Fibroblast of lung (primary cell): ENCODE data around the gene AFAP1. TPM values are rescaled to one million over a fixed set of nuclear protein-coding genes. Genes with fewer than 3 reads are reported as not detected.

Source experiments
- DNase-seq, 2 donors: peaks; one replicate each; pipeline versions ENCODE4 v3.0.0 to v3.0.0-alpha.2; 2010; ENCODE audit warnings: low read depth in 2 of 2
- H2AFZ ChIP-seq: 2 replicates; pipeline ENCODE4 v1.5.1; 2012; ENCODE audit warnings: low read length, control low read depth, inconsistent platforms
- H3K27ac ChIP-seq: 2 replicates; pipeline ENCODE4 v1.5.1; 2011; ENCODE audit warnings: low read length, control low read depth; ENCODE audit not compliant: insufficient read depth
- H3K27me3 ChIP-seq: 2 replicates; pipeline ENCODE4 v1.5.1; 2011; ENCODE audit warnings: mild to moderate bottlenecking, low read length; ENCODE audit not compliant: control insufficient read depth, insufficient read depth
- H3K36me3 ChIP-seq: 2 replicates; pipeline ENCODE4 v1.5.1; 2011; ENCODE audit warnings: low read length; ENCODE audit not compliant: control insufficient read depth, insufficient read depth
- H3K4me1 ChIP-seq: 2 replicates; pipeline ENCODE4 v1.5.1; 2011; ENCODE audit warnings: low read length; ENCODE audit not compliant: control insufficient read depth, insufficient read depth; ENCODE audit errors: extremely low read depth
- H3K4me2 ChIP-seq: 2 replicates; pipeline ENCODE4 v1.5.1; 2011; ENCODE audit warnings: low read length, control low read depth; ENCODE audit not compliant: insufficient read depth; ENCODE audit errors: extremely low read depth
- H3K4me3 ChIP-seq, 4 experiments: fragments of 200-600 bp in 1 of 4; sonication (generic) in 1 of 4; replicated peaks in 1 of 4; 2 replicates each; pipeline ENCODE4 v1.5.1; 2011 to 2016; ENCODE audit warnings: low read length in 4 of 4, low read depth in 3 of 4, mild to moderate bottlenecking in 3 of 4, control low read depth in 2 of 4, inconsistent platforms in 1 of 4, mixed read lengths in 1 of 4; ENCODE audit not compliant: insufficient read depth in 1 of 4; ENCODE audit errors: control extremely low read depth in 1 of 4
- H3K79me2 ChIP-seq: 2 replicates; pipeline ENCODE4 v1.5.1; 2012; ENCODE audit warnings: mild to moderate bottlenecking, low read length, inconsistent platforms; ENCODE audit not compliant: control insufficient read depth, insufficient read depth
- H3K9ac ChIP-seq: 2 replicates; pipeline ENCODE4 v1.5.1; 2011; ENCODE audit warnings: mild to moderate bottlenecking, low read length, control low read depth; ENCODE audit not compliant: insufficient read depth
- H3K9me3 ChIP-seq: 2 replicates; pipeline ENCODE4 v1.5.1; 2012; ENCODE audit warnings: low read depth, low read length; ENCODE audit not compliant: control insufficient read depth, insufficient read depth
- H4K20me1 ChIP-seq: 2 replicates; pipeline ENCODE4 v1.5.1; 2011; ENCODE audit warnings: low read length; ENCODE audit not compliant: control insufficient read depth, insufficient read depth; ENCODE audit errors: extremely low read depth
- EZH2 ChIP-seq: IDR thresholded peaks from 2 replicates; pipeline ENCODE4 v1.5.1; 2012; ENCODE audit warnings: low read length, control low read depth, mild to moderate bottlenecking; ENCODE audit errors: missing control alignments
- polyA plus RNA-seq, 2 donors: library from polyadenylated mRNA; depleted of rRNA in 1 of 2; stranded (reverse) in 1 of 2; unstranded in 1 of 2; fragments of >200 nt; gene quantifications; 2 replicates each; pipeline ENCODE4 v1.2.1, GENCODE V29; 2011 to 2012; ENCODE audit warnings: missing spikeins in 1 of 2
- total RNA-seq: library from RNA; depleted of rRNA; stranded (reverse); fragments of >200 nt; gene quantifications from 2 replicates; pipeline ENCODE4 v1.2.1, GENCODE V29; 2014
- TF ChIP-seq, protein P1 (sequence below), 2 donors: IDR thresholded peaks in 1 of 2; conservative IDR thresholded peaks in 1 of 2; 1 replicate in 1 of 2; 2 replicates in 1 of 2; pipeline ENCODE4 v1.5.1; 2011 to 2012; ENCODE audit warnings: low read length in 2 of 2, control low read depth in 1 of 2, inconsistent platforms in 1 of 2, low read depth in 1 of 2, mild to moderate bottlenecking in 1 of 2

AFAP1 gene
- total and polyA plus RNA-seq, 2 donors (not counting 1 experiment from before 2014, with no cell fraction given): 21.8 to 30.1 TPM

DNA sequence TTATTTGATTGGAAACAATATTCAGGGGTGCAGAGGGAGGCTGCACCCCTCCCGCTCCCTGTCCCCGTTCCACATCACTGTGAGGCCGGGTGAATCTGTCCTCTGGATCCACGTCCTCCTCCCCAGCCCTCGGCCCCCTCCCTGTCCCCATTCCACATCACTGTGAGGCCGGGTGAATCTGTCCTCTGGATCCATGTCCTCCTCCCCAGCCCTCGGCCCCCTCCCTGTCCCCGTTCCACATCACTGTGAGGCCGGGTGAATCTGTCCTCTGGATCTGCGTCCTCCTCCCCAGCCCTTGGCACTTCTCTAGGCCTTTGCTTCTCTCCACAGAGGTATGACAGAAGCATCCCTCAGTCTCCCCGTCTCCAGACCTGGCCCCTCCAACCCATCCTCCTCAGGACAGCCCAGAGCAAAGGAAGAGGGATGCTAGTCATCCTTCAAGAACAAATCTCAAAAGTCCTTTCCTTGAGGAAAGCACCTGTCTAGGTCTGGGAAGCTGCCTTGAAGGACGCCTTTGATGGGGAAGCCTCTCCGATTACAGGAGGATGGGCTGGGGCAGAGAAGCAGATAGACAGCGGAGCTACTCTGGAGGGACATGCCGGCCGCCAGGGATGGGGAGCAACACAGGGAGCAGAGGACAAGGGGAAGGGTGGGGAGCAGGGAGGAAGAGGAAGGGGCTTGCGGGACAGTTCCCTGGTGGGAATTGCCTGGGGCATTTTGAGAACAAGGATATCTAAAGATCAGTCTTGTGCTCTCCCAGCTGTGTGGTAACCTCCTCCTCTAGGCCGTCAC is 10.8 kb upstream of the AFAP1 start:
- TF ChIP-seq EZH2: no peak
- TF ChIP-seq, protein P1, sequence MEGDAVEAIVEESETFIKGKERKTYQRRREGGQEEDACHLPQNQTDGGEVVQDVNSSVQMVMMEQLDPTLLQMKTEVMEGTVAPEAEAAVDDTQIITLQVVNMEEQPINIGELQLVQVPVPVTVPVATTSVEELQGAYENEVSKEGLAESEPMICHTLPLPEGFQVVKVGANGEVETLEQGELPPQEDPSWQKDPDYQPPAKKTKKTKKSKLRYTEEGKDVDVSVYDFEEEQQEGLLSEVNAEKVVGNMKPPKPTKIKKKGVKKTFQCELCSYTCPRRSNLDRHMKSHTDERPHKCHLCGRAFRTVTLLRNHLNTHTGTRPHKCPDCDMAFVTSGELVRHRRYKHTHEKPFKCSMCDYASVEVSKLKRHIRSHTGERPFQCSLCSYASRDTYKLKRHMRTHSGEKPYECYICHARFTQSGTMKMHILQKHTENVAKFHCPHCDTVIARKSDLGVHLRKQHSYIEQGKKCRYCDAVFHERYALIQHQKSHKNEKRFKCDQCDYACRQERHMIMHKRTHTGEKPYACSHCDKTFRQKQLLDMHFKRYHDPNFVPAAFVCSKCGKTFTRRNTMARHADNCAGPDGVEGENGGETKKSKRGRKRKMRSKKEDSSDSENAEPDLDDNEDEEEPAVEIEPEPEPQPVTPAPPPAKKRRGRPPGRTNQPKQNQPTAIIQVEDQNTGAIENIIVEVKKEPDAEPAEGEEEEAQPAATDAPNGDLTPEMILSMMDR (conservative IDR thresholded peaks at IDR 0.05 in 1 of 2, IDR thresholded peaks at IDR 0.05 in 1 of 2; ENCODE audit: low read depth in 1 of 2, low read length in 2 of 2): no peak
- Histone ChIP-seq H3K4me2 (no peak overlapping the region), H2AFZ (no peak overlapping the region), H3K36me3 (no peaks in the 10 kb centered on the region), H3K4me3 (no peak overlapping the region), H4K20me1 (no peaks in the 10 kb centered on the region), H3K27me3 (no peaks in the 10 kb centered on the region), H3K9me3 (no peaks in the 10 kb centered on the region), H3K4me1 (no peaks in the 10 kb centered on the region), H3K79me2 (no peaks in the 10 kb centered on the region), H3K9ac (no peak overlapping the region), H3K27ac (no peak overlapping the region)
- DNase-seq: no peak

GRCh38 chr4:7949759-7950158 is 10.1 kb upstream of the AFAP1 start:
- H3K4me1 ChIP-seq: no peaks in the 10 kb centered on the region
- H3K9ac ChIP-seq: no peak overlapping the region
- H3K4me3 ChIP-seq: no peak overlapping the region
- H2AFZ ChIP-seq: no peak overlapping the region
- TF ChIP-seq, protein P1 (conservative IDR thresholded peaks at IDR 0.05 in 1 of 2, IDR thresholded peaks at IDR 0.05 in 1 of 2; ENCODE audit: low read depth in 1 of 2, low read length in 2 of 2): no peak
- TF ChIP-seq EZH2: no peak
- no peak for DNase-seq
- H3K9me3 ChIP-seq: no peaks in the 10 kb centered on the region
- H3K4me2 ChIP-seq: no peak overlapping the region
- H3K36me3 ChIP-seq: no peaks in the 10 kb centered on the region
- no peaks in the 10 kb centered on the region for H3K79me2 ChIP-seq
- no peaks in the 10 kb centered on the region for H3K27me3 ChIP-seq
- H4K20me1 ChIP-seq: no peaks in the 10 kb centered on the region
- H3K27ac ChIP-seq: no peak overlapping the region

DNA sequence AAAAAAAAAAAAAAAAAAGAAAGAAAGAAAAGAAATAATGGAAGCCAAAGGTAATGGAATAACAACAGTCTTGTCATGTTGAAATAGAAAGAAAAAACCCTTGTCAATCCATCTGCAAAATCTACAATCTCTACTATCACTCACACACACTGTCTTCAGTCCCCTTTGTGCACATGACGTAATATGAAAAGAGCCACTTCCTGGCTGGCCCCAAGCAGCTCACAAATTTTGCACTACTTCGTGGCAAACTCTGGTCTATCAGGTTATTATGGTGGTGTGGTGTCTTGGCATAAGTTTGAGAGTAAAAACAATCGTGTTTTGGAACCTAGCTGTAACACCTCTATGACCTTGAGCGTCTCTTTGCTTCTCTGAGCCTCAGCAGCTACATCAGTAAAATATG is 8.3 kb upstream of the AFAP1 start:
- H3K36me3 ChIP-seq: no peaks in the 10 kb centered on the region
- H3K9ac ChIP-seq: no peak overlapping the region
- DNase-seq: no peak
- no peak overlapping the region for H2AFZ ChIP-seq
- TF ChIP-seq, protein P1 (conservative IDR thresholded peaks at IDR 0.05 in 1 of 2, IDR thresholded peaks at IDR 0.05 in 1 of 2; ENCODE audit: low read depth in 1 of 2, low read length in 2 of 2): no peak
- TF ChIP-seq EZH2: no peak
- H4K20me1 ChIP-seq: no peaks in the 10 kb centered on the region
- no peak overlapping the region for H3K27ac ChIP-seq
- no peak overlapping the region for H3K4me3 ChIP-seq
- no peaks in the 10 kb centered on the region for H3K27me3 ChIP-seq
- no peaks in the 10 kb centered on the region for H3K79me2 ChIP-seq
- H3K9me3 ChIP-seq: no peaks in the 10 kb centered on the region
- H3K4me1 ChIP-seq: no peaks in the 10 kb centered on the region
- no peak overlapping the region for H3K4me2 ChIP-seq
